DMS153 treated with DMSO at 0.1 percent for 48 hours (cell line): ENCODE results near the gene INO80B.
"Not testable (repeated sequence)": the region's sequence is repeated elsewhere in the genome, so short reads cannot be mapped to it uniquely, and the experiment has no call there.

Source experiments
- DNase-seq: peaks from one replicate; lab custom pipeline; 2025; ENCODE audit not compliant: unreplicated experiment; lab: John Stamatoyannopoulos, UW

The INO80B gene

DNA sequence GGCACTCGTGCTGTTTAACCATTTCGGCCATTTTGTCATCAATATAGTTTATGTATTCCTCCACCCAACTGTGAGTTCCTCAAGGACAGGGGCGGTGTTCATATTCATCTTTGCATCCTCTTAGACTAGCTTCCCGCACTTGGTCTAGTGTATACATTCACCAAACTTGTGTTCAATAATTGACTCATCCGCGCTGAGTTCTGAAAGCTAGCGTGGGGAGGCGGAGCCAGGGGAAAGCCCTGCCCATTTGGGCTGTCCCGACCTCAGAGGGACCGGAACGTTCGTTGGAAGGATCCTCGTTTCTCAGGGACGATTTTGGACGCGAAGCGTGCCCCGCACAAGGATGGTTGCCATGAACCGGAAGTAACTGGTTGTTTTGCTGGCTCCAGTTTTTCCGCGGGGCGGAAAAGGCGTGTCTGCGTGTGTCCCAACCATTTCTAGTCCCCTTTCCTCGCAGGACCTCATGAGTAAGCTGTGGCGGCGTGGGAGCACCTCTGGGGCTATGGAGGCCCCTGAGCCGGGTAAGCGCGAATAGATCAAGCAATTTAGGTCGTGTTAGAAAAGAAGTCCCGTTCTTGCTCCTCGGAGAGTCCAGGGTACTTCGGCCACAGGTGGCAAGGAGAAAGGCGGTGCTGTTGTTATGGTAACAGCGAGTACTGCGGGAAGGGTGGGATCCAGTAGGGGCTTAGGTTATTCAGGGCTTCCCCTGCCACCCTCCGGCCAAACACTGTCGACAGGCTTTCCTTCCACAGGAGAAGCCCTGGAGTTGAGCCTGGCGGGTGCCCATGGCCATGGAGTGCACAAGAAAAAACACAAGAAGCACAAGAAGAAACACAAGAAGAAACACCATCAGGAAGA is at the start of gene INO80B:
TSS of gene INO80B (plus strand) at position 434 of the 858 bp plus-strand sequence. CDS start at position 464, 30 bp downstream.
- DNase-seq, result peak; percentile 93

DNA sequence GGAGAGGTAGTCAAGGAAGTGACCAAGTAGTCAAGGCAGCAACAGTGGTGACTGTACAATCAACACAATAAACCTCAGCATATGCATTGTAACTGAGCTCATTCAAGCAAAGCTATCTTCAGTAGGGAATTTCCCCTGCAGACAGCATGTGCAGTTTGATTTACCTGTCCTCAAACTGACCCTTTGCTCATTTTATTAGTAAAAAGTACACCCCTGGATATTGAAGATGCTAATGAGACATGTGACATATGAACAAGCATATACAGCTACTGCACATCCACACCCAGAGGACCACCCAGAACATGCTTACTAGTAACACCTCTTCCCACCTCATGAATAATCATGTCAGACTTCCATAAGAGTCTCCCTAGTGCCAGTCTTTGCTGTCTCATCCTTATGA is 48.9 kb upstream of the INO80B start:
- no peak for DNase-seq

DNA sequence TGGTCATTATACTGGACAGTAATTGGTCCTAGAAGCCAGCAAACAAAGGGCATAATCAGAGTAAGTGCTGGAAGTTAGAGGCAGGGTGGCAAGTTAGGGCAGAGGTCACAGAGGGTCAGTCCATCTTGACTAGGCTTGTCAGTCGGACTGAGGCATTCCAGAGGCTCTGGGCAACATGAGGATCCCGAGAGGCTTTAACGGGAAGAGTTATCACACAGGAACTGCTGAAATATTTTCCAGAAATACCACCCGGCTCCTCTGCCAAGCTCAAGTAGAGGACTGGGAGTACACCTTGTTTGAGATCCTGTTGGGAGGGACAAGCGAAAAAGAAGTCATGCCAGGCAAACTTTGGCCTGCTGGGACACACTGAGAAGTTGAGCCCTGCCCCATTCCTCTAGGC is 47.2 kb upstream of the INO80B start:
- DNase-seq, result no peak

DNA sequence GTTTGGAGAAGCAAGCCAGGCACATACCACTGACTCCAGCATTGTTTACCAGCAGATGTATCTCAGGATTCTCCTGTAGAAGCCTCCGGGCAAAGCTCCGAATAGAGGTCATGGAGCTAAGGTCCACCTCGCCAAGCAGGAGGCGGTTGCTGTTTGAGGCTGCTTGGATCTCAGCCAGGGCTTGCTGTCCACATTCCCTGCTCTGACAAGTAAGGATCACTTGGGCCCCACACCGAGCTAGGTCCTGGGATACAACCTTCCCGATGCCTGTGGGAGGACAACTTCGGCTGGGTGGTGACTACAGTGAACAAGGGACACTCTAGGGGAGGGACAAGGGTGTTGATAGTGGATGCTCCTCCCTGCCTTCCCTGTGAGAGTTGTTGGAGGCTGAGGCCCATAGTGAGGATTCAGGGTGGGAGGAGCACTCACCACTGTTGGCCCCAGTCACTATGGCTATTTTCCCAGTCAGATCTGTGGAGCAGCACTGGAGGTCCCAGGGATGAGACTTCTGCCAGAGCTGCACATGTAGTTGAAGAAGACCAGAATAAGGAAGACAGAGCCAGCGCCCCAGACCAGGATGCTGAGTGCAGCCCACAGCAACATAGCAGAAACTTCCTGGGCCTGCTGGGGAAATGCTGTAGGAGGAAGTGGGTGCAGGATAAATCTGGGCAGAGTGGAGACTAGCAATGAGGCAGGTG is 41.7 kb upstream of the INO80B start:
- DNase-seq, result no peak

DNA sequence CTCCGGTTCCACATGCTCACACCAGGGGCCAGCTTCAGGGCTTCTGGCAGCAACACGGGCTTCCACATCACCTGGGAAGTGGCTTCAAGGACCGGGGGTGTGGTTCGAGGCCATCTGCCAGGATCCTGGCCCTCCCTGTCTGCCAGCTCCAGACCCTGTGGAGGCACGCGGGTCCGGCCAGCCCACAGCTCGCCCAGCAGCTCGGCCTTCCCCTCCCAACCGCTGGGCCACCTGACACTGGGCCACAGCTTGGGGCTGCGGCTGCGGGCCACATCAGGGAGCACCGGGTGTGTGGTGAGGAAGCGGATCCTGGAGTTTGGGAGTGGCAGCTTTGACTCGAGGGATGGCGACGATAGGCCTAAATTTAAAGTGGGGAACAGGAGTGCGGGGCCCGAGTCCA is 40.4 kb upstream of the INO80B start:
- DNase-seq, result no peak

DNA sequence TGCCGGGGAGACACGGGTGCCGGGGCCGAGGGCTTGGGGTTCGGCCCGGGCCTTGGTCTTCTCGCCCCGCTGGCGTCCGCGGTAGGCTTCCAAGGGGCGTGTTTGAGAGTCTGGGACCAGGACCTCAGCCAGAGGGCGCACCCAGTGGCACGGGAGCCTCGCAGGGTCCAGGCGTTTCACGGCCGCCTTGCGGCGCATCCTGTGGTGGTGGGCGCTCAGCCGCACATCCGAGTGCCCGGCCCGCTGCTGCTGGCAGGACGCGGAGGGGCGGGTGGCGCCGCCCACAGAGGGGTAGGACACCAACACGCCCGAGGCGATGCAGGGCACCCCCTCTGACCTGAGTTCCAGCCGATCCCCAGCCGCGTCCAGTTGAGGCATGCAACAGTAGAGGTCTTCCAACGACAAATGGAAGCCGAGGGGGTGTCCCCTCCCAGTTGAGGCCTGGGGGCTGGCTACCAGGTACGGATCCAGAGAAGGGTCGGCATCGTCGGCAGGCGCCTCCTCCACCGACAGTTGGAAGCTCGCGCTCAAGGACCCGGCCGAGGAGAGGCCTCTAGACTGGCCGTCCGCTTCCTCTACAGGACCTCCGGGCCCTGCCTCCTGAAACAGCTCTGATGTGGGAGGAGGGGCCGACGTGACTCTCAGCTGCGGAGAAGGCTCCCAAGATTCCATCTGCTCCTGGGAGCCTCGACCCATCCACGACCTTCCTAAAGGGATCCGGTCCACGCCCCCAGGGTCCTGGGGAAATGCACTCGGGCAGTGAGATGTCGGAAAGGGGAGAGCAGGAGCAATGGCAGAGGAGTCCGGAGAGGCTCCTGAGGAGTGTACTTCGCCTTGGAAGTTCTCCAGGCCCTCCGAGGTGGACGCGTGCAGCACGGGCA is 39.8 kb upstream of the INO80B start:
- no peak for DNase-seq

DNA sequence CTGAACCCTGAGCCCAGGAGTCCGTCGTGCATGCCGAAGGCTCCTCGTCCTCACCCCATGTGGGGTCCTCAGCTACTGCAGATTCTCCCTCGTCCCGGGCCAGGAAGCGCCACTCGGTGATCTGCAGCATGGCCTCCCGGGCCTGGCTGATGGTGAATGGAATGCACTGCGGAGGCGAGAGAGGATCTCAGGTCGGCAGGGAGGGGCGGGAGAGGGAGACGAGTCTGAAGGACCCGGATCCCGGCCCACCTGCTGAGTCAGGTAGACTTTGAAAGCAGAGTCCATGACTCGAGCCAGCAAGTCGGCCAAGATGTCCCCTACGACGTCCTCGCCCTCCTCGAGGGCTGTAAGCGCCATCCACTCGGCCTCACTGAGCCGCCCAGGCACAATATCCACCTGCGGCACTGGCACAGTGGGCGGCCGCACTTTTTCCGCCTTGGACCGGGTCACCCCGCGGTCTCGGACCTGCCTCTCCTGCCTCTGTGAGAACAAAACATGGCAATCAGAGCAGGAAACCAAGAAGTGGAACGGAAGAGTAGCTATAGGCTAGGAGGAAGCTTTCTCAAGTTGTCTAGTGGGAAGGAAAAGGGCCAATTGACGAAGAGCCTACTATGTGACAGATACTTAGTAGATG is 39.0 kb upstream of the INO80B start:
- DNase-seq, result no peak

DNA sequence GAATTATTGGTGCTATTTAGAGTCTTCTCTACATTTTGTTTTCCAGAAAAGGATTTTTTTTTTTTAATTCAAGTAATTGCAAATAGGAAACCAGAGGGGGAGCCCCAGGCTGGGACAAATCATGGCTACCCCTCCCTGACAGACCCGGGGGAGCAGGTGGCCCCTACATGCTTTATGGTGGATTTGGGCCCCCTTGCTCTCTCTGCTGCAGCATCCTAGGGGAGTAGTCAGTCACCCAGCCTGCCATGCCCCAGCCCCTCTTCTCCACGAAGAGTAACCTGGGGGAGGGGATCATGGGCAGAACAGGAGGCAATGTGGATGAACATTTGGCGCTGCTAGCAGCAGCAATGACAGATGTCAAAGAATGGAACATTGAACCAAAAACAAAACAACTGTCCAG is 38.1 kb upstream of the INO80B start:
- no peak for DNase-seq

DNA sequence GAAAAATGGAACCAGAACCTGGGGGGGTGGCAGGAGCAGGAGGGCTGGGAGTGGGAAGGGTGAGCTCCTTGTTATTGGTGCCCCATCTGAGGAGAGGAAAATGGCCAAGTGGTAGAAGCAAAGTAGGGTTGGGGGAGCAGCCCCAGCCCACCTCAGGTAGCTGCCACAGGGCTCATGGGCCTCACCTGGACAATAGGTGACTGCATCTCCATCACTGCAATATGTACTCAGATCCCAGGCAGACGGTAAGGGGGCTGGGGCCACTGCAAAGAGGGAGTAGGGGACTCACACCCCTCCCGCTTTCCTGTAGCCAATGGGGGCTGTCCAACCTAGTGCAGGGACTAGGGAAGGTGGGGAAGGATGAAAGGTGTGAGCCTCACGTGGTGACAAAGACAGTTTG is 37.7 kb upstream of the INO80B start:
- DNase-seq, result no peak

DNA sequence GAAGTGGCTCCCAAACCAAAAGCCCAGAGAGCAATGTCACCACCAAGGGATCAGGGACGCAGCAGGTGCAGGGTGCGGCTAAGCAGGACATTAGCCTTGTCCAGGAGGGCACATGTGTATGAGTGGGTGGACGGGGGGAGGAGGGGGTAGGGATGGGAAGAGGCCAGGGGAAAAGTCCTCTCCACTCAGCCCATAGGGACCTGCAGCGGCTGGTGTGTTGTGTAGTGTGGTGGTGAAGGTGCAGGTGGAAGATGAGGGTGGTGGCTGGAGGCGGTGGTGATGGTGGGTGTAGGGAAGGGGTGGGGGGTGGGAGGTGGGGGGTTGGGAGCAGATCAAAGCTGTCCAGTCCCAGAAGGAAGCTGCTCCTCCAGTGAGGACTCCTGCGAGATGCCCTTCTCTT is 37.1 kb upstream of the INO80B start:
- no peak for DNase-seq

DNA sequence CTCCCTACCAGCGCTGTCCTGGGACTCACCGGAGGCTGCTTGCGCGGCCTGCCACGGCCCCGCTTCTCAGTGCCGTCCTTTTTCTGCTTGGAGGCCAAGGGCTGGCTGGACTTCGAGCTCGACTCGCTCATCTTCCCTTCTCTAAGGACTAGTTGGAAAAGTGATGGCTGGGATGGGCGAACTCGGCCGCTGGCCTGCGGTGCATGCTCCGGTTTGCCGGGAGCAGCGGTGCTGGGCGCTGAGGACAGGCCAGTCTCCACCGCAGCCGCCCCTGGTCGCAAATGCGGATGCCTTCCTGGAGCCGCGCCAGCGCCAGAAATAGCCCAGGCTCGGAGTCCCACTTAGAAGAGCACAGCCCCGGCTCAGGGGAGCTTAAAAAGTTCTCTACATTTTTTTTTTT is 36.6 kb upstream of the INO80B start:
- DNase-seq, result no peak

DNA sequence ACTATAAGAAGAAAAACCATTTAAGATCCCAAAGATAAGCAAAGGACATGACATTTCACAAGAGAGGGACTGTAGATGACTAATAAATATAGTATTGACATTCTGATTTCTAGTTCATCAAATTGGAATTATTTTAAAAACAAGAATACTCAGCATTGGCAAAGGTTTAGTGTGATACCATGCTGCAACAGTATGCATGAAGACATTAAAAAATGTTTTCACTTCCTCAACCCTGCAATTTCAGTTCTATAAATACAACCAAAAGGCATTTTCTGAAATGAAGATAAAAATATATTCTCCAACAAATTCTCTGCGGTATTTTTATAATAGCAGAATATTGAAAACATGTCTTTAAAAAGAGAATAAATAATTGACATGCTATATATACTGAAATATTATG is 35.5 kb upstream of the INO80B start:
- no peak for DNase-seq

DNA sequence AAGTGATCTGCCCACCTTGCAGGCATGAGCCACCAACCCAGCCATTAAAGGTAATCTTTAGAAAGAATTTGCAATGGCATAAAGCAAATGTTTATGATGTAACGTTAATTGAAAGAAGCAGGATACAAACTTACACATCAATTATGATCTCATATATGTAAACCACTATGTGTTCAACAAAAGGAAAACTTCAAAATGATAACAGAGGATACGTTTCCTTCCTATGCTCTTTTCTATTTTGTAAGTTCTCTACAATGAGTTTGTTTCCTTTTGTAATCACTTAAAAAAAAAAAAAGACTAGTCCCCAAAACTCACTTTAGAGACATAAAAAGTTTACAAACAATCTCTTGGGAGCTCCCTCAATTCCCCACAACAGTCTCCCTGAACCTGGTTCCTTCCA is 34.9 kb upstream of the INO80B start:
- DNase-seq, result no peak

DNA sequence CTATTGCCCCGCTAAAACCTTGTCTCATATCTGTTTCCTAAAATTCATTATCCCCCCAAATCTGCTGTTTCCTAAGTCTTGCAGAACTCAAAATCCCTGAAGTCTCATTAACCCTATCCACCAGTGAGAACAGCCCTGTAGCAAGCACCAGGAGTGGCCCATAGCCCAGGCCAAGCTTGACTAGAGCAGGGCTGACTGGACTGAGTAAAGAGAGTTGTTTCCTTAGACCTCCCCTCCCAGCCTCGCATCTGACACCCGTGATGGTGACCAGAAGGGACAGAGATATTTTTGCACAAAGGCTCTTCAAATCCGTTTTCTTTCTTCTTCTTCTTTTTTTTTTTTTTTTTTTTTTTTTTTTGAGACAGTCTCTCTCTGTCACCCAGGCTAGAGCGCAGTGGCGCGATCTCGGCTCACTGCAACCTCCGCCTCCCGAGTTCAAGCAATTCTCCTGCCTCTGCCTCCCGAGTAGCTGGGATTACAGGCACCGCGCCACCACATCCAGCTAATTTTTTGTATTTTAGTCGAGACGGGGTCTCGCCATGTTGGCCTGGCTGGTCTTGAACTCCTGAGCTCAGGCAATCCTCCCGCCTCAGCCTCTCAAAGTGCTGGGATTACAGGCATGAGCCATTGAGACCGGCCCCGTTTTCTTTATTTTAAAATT is 34.3 kb upstream of the INO80B start:
- DNase-seq, result not testable (repeated sequence)

DNA sequence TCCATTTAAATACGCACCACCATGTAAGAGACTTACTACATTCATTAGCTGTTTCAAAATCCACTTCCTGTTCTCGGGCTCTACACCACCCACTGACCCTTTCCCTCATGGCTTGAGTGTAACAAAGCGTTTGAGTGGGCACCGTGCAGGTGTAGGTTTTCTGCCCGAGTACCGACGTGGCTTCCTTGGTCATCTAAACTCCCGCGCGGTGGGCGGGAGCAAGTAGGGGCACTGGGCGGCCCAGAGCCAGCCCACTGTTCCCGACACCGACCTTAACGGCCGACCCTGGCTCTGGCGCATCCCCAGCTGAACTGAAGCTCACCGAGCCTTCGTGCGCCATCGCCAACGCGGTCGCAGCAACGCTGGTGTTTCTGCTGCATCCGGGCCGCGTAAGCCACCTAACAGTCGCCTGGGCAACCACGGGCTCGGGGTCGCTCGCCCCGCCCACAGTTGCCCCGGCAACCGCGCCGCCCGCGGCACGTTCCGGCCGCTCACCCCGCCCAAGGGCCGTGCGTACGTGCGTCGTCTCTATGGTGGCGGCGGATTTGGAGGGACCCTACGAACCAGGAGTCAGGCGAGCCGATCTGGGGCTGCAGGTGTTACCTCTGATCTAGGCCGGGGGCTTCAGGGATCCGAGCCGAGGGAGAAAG is 33.5 kb upstream of the INO80B start, which contains the start of the genes C2orf81 and WDR54:
TSS of gene C2orf81 (minus strand) at position 399 of the 650 bp plus-strand sequence. CDS start at position 340, 59 bp downstream.
TSS of gene WDR54 (plus strand) at position 510 of the 650 bp plus-strand sequence. CDS start 424 bp downstream, outside the sequence.
- DNase-seq, result peak; percentile 84

DNA sequence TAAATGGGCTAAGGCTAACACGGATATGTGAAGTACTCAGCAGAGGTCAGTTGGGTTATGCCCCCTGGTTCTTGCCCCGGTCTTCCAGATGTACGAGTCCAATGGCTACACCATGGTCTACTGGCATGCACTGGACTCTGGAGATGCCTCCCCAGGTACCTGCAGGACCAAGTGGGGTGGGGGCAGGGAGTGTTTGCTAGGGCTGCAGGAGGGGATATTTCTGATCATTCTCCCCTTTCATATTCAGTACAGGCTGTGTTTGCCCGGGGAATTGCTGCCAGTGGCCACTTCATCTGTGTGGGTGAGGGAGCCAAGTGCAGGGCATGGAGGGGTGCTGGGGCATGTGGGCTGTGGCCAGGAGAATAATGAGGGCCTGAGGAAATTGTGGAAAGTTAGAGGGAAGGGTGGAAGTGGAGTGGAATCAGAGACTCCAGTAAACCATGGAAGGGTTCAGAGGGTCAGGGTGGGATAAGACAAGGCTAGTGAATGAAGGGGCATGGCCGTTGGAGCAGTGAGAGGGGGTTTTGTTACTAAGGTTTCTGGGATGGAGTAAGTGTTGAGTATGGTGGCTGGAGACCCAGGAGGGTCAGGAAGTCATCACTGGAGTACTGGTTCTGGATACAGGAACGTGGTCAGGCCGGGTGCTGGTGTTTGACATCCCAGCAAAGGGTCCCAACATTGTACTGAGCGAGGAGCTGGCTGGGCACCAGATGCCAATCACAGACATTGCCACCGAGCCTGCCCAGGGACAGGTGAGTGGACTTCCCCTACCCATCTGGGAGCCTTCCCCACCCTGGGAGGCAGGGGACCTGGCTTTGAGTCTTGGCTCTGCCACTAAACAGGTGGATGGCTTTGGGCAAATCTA is 31.4 kb upstream of the INO80B start:
- no peak for DNase-seq

DNA sequence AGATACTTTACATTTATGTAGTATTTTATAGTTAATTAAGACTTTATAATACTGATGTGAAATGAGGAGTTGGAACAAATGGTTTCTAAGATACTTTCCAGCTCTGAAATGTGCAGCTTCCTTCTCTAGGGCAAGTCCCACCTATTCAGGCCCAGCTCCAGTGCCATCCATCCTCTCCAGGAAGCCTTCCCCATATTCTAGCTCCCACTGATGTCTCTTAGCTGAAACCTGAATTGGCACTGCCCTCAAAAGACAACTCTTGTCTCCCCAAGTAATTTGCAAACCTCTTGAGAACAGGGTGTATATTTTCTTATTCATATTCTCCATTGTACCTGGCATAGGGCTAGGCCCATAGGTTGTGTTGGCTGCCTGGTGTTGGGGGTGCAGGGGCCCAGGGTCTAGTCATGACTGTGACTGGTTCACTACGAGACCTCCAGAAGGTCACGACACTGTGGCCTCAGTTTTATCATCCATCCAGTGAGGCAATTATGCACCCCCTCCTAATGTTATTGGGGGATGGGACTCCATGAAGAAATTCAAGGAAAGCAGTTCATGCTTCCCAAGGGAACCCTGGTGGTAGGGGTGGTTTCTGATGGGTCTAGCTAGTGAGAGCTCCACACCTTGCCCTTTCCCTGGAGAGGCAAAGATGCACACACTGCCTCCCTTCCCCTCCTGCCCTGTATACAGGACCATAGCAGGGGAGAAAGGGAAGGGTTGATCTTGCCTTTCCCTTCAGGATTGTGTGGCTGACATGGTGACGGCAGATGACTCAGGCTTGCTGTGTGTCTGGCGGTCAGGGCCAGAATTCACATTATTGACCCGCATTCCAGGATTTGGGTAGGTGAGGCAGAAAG is 30.5 kb upstream of the INO80B start:
- DNase-seq, result no peak

DNA sequence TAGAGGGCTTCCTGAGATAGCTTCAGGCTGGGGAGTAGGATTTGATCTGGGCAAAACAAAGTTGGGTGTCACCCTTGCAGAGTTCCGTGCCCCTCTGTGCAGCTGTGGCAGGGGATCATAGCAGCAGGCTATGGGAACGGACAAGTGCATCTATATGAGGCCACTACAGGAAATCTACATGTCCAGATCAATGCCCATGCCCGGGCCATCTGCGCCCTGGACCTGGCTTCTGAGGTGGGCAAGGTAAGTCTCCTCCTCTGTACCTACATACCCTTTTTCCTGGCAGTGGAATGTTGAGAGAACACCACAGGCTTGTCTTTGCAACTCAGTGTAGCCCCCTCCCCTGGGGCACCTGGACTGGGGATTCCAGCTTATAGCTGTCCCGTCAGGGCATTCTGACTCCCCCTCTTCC is 29.9 kb upstream of the INO80B start:
- no peak for DNase-seq
